ENCODE data around the gene FOLR2.

Gene FOLR2

GRCh38 chr11:72233056-72233772, 16.6 kb downstream of the FOLR2 start:
- H3K27ac ChIP-seq = peak overlapping the region in 4 of 11 experiments; percentile 6 to 21 (median 10); a peak in 3 of 22 replicates
- H3K27me3 ChIP-seq = peaks cover 3 to 17% (median 10%) of the 10 kb centered on the region in 11 experiments
- peaks cover 99 to 100% (median 100%) of the 10 kb centered on the region in 11 experiments for H3K36me3 ChIP-seq
- peaks cover 25 to 76% (median 41%) of the 10 kb centered on the region in 10 experiments for H3K4me1 ChIP-seq
- no peak overlapping the region for H3K4me3 ChIP-seq
- H3K4me2 ChIP-seq = peak overlapping the region in 10 of 11 experiments; percentile 19 to 68 (median 61); a peak in 19 of 22 replicates
- H3K9me3 ChIP-seq (replicated peaks in 1 of 11) = no peaks in the 10 kb centered on the region
- no peak for TF ChIP-seq Cebpa-rat (IDR thresholded peaks at IDR 0.05)
- peak overlapping the region in 6 of 11 experiments; percentile 10 to 61 (median 39); a peak in 8 of 22 replicates for H3K9ac ChIP-seq
- peaks cover 62 to 100% (median 94%) of the 10 kb centered on the region in 11 experiments for H4K20me1 ChIP-seq

- Histone ChIP-seq H3K27ac (peak overlapping the region in 8 of 11 experiments; percentile 24 to 52 (median 38); a peak in 14 of 22 replicates), H3K9me3 (replicated peaks in 1 of 11) (no peaks in the 10 kb centered on the region), H3K27me3 (peaks cover 10 to 24% (median 17%) of the 10 kb centered on the region in 11 experiments), H3K4me3 (no peak overlapping the region), H3K4me2 (peak overlapping the region; percentile 4 to 68 (median 61); a peak in 21 of 22 replicates), H3K4me1 (peaks cover 31 to 76% (median 46%) of the 10 kb centered on the region in 10 experiments), H3K36me3 (peaks cover 97 to 100% (median 99%) of the 10 kb centered on the region in 11 experiments), H3K9ac (peak overlapping the region in 10 of 11 experiments; percentile 5 to 61 (median 38); a peak in 7 of 22 replicates), H4K20me1 (peaks cover 66 to 100% (median 94%) of the 10 kb centered on the region in 11 experiments)
- no peak for TF ChIP-seq Cebpa-rat (IDR thresholded peaks at IDR 0.05)
These were observed 17.3 kb downstream of the FOLR2 start for GRCh38 chr11:72233773-72234513.

- H3K4me2 ChIP-seq = peak overlapping the region; percentile 4 to 68 (median 61); a peak in 21 of 22 replicates
- no peaks in the 10 kb centered on the region for H3K9me3 ChIP-seq (replicated peaks in 1 of 11)
- TF ChIP-seq Cebpa-rat (IDR thresholded peaks at IDR 0.05) = no peak
- peaks cover 92 to 97% (median 94%) of the 10 kb centered on the region in 11 experiments for H3K36me3 ChIP-seq
- H3K27ac ChIP-seq = peak overlapping the region in 7 of 11 experiments; percentile 24 to 52 (median 37); a peak in 12 of 22 replicates
- peaks cover 15 to 29% (median 22%) of the 10 kb centered on the region in 11 experiments for H3K27me3 ChIP-seq
- H3K4me1 ChIP-seq = peaks cover 36 to 76% (median 51%) of the 10 kb centered on the region in 10 experiments
- H4K20me1 ChIP-seq = peaks cover 66 to 100% (median 93%) of the 10 kb centered on the region in 11 experiments
- peak overlapping the region in 10 of 11 experiments; percentile 5 to 61 (median 38); a peak in 6 of 22 replicates for H3K9ac ChIP-seq
- no peak overlapping the region for H3K4me3 ChIP-seq
These were observed 17.9 kb downstream of the FOLR2 start for GRCh38 chr11:72234514-72234830.

GRCh38 chr11:72234920-72235319, 18.3 kb downstream of the FOLR2 start:
- H3K4me1 ChIP-seq = peaks cover 41 to 77% (median 56%) of the 10 kb centered on the region in 10 experiments
- peak overlapping the region in 4 of 11 experiments; percentile 16 to 52 (median 36); a peak in 3 of 22 replicates for H3K27ac ChIP-seq
- peak overlapping the region in 6 of 11 experiments; percentile 19 to 68 (median 62); a peak in 8 of 22 replicates for H3K4me2 ChIP-seq
- no peaks in the 10 kb centered on the region for H3K9me3 ChIP-seq (replicated peaks in 1 of 11)
- H4K20me1 ChIP-seq = peaks cover 68 to 100% (median 90%) of the 10 kb centered on the region in 11 experiments
- no peak overlapping the region for H3K4me3 ChIP-seq
- peaks cover 20 to 34% (median 27%) of the 10 kb centered on the region in 11 experiments for H3K27me3 ChIP-seq
- no peak for TF ChIP-seq Cebpa-rat (IDR thresholded peaks at IDR 0.05)
- peaks cover 87 to 93% (median 89%) of the 10 kb centered on the region in 11 experiments for H3K36me3 ChIP-seq
- peak overlapping the region in 3 of 11 experiments; percentile 5 to 48 (median 47); a peak in 4 of 22 replicates for H3K9ac ChIP-seq

GRCh38 chr11:72235351-72236057, 18.9 kb downstream of the FOLR2 start:
- peak overlapping the region in 1 of 11 experiments; percentile 68; a peak in 1 of 22 replicates for H3K4me2 ChIP-seq
- no peak overlapping the region for H3K4me3 ChIP-seq
- H3K27me3 ChIP-seq = peaks cover 26 to 39% (median 33%) of the 10 kb centered on the region in 11 experiments
- no peaks in the 10 kb centered on the region for H3K9me3 ChIP-seq (replicated peaks in 1 of 11)
- TF ChIP-seq Cebpa-rat (IDR thresholded peaks at IDR 0.05) = no peak
- H3K9ac ChIP-seq = peak overlapping the region in 2 of 11 experiments; percentile 15 to 48; a peak in 1 of 22 replicates
- peaks cover 69 to 100% (median 88%) of the 10 kb centered on the region in 11 experiments for H4K20me1 ChIP-seq
- H3K36me3 ChIP-seq = peaks cover 81 to 87% (median 84%) of the 10 kb centered on the region in 11 experiments
- H3K4me1 ChIP-seq = peaks cover 47 to 79% (median 61%) of the 10 kb centered on the region in 10 experiments
- H3K27ac ChIP-seq = no peak overlapping the region

GRCh38 chr11:72236083-72236697, 19.6 kb downstream of the FOLR2 start:
- no peaks in the 10 kb centered on the region for H3K9me3 ChIP-seq (replicated peaks in 1 of 11)
- peaks cover 72 to 98% (median 84%) of the 10 kb centered on the region in 11 experiments for H4K20me1 ChIP-seq
- H3K27me3 ChIP-seq = peaks cover 32 to 46% (median 39%) of the 10 kb centered on the region in 11 experiments
- no peak overlapping the region for H3K4me2 ChIP-seq
- no peak overlapping the region for H3K4me3 ChIP-seq
- H3K4me1 ChIP-seq = peaks cover 48 to 73% (median 63%) of the 10 kb centered on the region in 10 experiments
- no peak overlapping the region for H3K27ac ChIP-seq
- H3K36me3 ChIP-seq = peaks cover 75 to 80% (median 77%) of the 10 kb centered on the region in 11 experiments
- no peak for TF ChIP-seq Cebpa-rat (IDR thresholded peaks at IDR 0.05)
- peak overlapping the region in 1 of 11 experiments; percentile 12; a peak in 1 of 22 replicates for H3K9ac ChIP-seq

GRCh38 chr11:72236774-72237111, 20.1 kb downstream of the FOLR2 start:
- no peak overlapping the region for H3K4me3 ChIP-seq
- TF ChIP-seq Cebpa-rat (IDR thresholded peaks at IDR 0.05) = no peak
- H4K20me1 ChIP-seq = peaks cover 70 to 92% (median 79%) of the 10 kb centered on the region in 11 experiments
- peaks cover 48 to 68% (median 59%) of the 10 kb centered on the region in 10 experiments for H3K4me1 ChIP-seq
- no peak overlapping the region for H3K9ac ChIP-seq
- no peak overlapping the region for H3K27ac ChIP-seq
- no peak overlapping the region for H3K4me2 ChIP-seq
- H3K9me3 ChIP-seq (replicated peaks in 1 of 11) = 0 out of 22 replicates have a peak, but pooled peaks cover 0 to 2% (median 0%) of the 10 kb centered on the region in 11 experiments
- H3K27me3 ChIP-seq = peaks cover 38 to 52% (median 45%) of the 10 kb centered on the region in 11 experiments
- H3K36me3 ChIP-seq = peaks cover 69 to 74% (median 71%) of the 10 kb centered on the region in 11 experiments
